Keratinocyte (primary cell): Measurements from ENCODE around the gene UGT1A4. TPM values are rescaled to one million over a fixed set of nuclear protein-coding genes. Genes with fewer than 3 reads are reported as not detected.

Experiments
- DNase-seq: peaks from one replicate; pipeline ENCODE4 v3.0.0-alpha.2; 2011; ENCODE audit warnings: low read depth, missing footprints, low spot score
- FAIRE-seq: peaks from 2 replicates; lab custom pipeline; 2011; peaks lifted over from hg19 to GRCh38; lab: Jason Lieb, UNC
- H2AFZ ChIP-seq: 2 replicates; pipeline ENCODE4 v1.6.0; 2012; ENCODE audit warnings: low read length, control low read depth, inconsistent platforms; ENCODE audit not compliant: control insufficient read depth
- H3K27ac ChIP-seq: 2 replicates; pipeline ENCODE4 v1.5.1; 2011; ENCODE audit warnings: low read length; ENCODE audit not compliant: control insufficient read depth, insufficient read depth
- H3K27me3 ChIP-seq: 3 replicates; pipeline ENCODE4 v1.6.0; 2011; ENCODE audit warnings: low read length; ENCODE audit not compliant: control insufficient read depth, insufficient read depth; ENCODE audit errors: extremely low read depth
- H3K36me3 ChIP-seq, 2 experiments: 2 replicates in 1 of 2; 3 replicates in 1 of 2; pipeline ENCODE4 v1.5.1; 2011; ENCODE audit warnings: low read length in 2 of 2, mild to moderate bottlenecking in 1 of 2; ENCODE audit not compliant: control insufficient read depth in 2 of 2, insufficient read depth in 2 of 2; ENCODE audit errors: extremely low read depth in 1 of 2
- H3K4me1 ChIP-seq: 3 replicates; pipeline ENCODE4 v1.5.1; 2011; ENCODE audit warnings: low read length; ENCODE audit not compliant: control insufficient read depth, insufficient read depth; ENCODE audit errors: extremely low read depth
- H3K4me2 ChIP-seq: 3 replicates; pipeline ENCODE4 v1.6.0; 2011; ENCODE audit warnings: low read depth, low read length; ENCODE audit not compliant: control insufficient read depth, insufficient read depth; ENCODE audit errors: extremely low read depth
- H3K4me3 ChIP-seq, 3 experiments: fragments of 200-600 bp in 1 of 3; sonication (generic) in 1 of 3; 2 replicates in 2 of 3; 3 replicates in 1 of 3; pipeline ENCODE4 v1.5.1; 2011 to 2016; ENCODE audit warnings: low read length in 3 of 3, mild to moderate bottlenecking in 3 of 3, control low read depth in 2 of 3, inconsistent platforms in 1 of 3, low read depth in 1 of 3, mixed read lengths in 1 of 3, mixed run types in 1 of 3, moderate library complexity in 1 of 3; ENCODE audit not compliant: control insufficient read depth in 2 of 3, insufficient read depth in 2 of 3; ENCODE audit errors: extremely low read depth in 1 of 3
- H3K79me2 ChIP-seq: 2 replicates; pipeline ENCODE4 v1.6.0; 2012; ENCODE audit warnings: low read length; ENCODE audit not compliant: control insufficient read depth, insufficient read depth
- H3K9ac ChIP-seq: 3 replicates; pipeline ENCODE4 v1.6.0; 2011; ENCODE audit warnings: low read length; ENCODE audit not compliant: control insufficient read depth, insufficient read depth; ENCODE audit errors: extremely low read depth
- H3K9me1 ChIP-seq: 3 replicates; pipeline ENCODE4 v1.6.0; 2011; ENCODE audit warnings: low read length; ENCODE audit not compliant: control insufficient read depth, insufficient read depth; ENCODE audit errors: extremely low read depth
- H3K9me3 ChIP-seq: 2 replicates; pipeline ENCODE4 v1.5.1; 2012; ENCODE audit warnings: low read depth, low read length; ENCODE audit not compliant: control insufficient read depth
- H4K20me1 ChIP-seq: 3 replicates; pipeline ENCODE4 v1.6.0; 2011; ENCODE audit warnings: low read length; ENCODE audit not compliant: control insufficient read depth, insufficient read depth; ENCODE audit errors: extremely low read depth
- EZH2 ChIP-seq: IDR thresholded peaks from one replicate; pipeline ENCODE4 v1.6.1; 2012; ENCODE audit warnings: inconsistent platforms, mild to moderate bottlenecking, low read length, moderate library complexity
- dilution Hi-C: fragments of 300-500 bp; cut with MboI; formaldehyde crosslinking; loops from one replicate; pipeline ENCODE4 v1.7.0; 2020; ENCODE audit warnings: low sequenced_read_pairs; ENCODE audit not compliant: extremely low pct_ligation_motif_present
- polyA plus RNA-seq, 5 experiments: library from polyadenylated mRNA; depleted of rRNA in 3 of 5; stranded (reverse) in 3 of 5; stranded (forward) in 1 of 5; unstranded in 1 of 5; fragments of >200 nt; gene quantifications; 1 replicate in 1 of 5; 2 replicates in 3 of 5; 3 replicates in 1 of 5; pipeline versions ENCODE4 v1.2.1 to v1.2.3, GENCODE V29; 2011 to 2012; ENCODE audit warnings: missing spikeins in 2 of 5, low read depth in 1 of 5, low replicate concordance in 1 of 5
- TF ChIP-seq, protein P1 (sequence below), 3 experiments: IDR thresholded peaks in 1 of 3; conservative IDR thresholded peaks in 1 of 3; optimal IDR thresholded peaks in 1 of 3; 2 replicates in 2 of 3; 3 replicates in 1 of 3; pipeline versions ENCODE3 to v1.5.1; 2011; ENCODE audit warnings: low read length in 3 of 3, mild to moderate bottlenecking in 3 of 3, moderate library complexity in 2 of 3, control low read depth in 1 of 3, inconsistent platforms in 1 of 3; ENCODE audit not compliant: insufficient read depth in 2 of 3; ENCODE audit errors: extremely low read depth in 1 of 3

Gene UGT1A4
- polyA plus RNA-seq, 1 donor (not counting 4 experiments of a cell fraction or from before 2014, with no cell fraction given): 2.4 TPM

- dilution Hi-C loops: no loop called here
- no peak overlapping the region for H3K4me3 ChIP-seq
- FAIRE-seq (no peak), DNase-seq (no peak)
- H2AFZ ChIP-seq: no peak overlapping the region
- H3K9me3 ChIP-seq: no peaks in the 10 kb centered on the region
- TF ChIP-seq, protein P1, sequence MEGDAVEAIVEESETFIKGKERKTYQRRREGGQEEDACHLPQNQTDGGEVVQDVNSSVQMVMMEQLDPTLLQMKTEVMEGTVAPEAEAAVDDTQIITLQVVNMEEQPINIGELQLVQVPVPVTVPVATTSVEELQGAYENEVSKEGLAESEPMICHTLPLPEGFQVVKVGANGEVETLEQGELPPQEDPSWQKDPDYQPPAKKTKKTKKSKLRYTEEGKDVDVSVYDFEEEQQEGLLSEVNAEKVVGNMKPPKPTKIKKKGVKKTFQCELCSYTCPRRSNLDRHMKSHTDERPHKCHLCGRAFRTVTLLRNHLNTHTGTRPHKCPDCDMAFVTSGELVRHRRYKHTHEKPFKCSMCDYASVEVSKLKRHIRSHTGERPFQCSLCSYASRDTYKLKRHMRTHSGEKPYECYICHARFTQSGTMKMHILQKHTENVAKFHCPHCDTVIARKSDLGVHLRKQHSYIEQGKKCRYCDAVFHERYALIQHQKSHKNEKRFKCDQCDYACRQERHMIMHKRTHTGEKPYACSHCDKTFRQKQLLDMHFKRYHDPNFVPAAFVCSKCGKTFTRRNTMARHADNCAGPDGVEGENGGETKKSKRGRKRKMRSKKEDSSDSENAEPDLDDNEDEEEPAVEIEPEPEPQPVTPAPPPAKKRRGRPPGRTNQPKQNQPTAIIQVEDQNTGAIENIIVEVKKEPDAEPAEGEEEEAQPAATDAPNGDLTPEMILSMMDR (optimal IDR thresholded peaks at IDR 0.05 in 1 of 3, IDR thresholded peaks at IDR 0.05 in 1 of 3, conservative IDR thresholded peaks at IDR 0.05 in 1 of 3; ENCODE audit: extremely low read depth in 1 of 3, insufficient read depth in 2 of 3, low read length in 3 of 3): no peak
- TF ChIP-seq EZH2: no peak
- H3K79me2 ChIP-seq: no peaks in the 10 kb centered on the region
- no peak overlapping the region for H3K27ac ChIP-seq
- no peaks in the 10 kb centered on the region for H3K4me1 ChIP-seq
- H3K36me3 ChIP-seq: no peaks in the 10 kb centered on the region
- H3K27me3 ChIP-seq: no peaks in the 10 kb centered on the region
- no peaks in the 10 kb centered on the region for H3K9me1 ChIP-seq
- H3K9ac ChIP-seq: no peak overlapping the region
- H4K20me1 ChIP-seq: no peaks in the 10 kb centered on the region
- no peak overlapping the region for H3K4me2 ChIP-seq
These were observed 71.0 kb downstream of the UGT1A4 start for GRCh38 chr2:233789554-233789953.

GRCh38 chr2:233791151-233791882 is 72.8 kb downstream of the UGT1A4 start:
- H2AFZ ChIP-seq: no peak overlapping the region
- no peaks in the 10 kb centered on the region for H3K36me3 ChIP-seq
- H3K27ac ChIP-seq: no peak overlapping the region
- no peaks in the 10 kb centered on the region for H4K20me1 ChIP-seq
- no peak overlapping the region for H3K4me3 ChIP-seq
- no peaks in the 10 kb centered on the region for H3K9me1 ChIP-seq
- FAIRE-seq (no peak), DNase-seq (no peak)
- no peaks in the 10 kb centered on the region for H3K9me3 ChIP-seq
- dilution Hi-C loops: no loop called here
- no peak overlapping the region for H3K4me2 ChIP-seq
- H3K79me2 ChIP-seq: no peaks in the 10 kb centered on the region
- H3K27me3 ChIP-seq: no peaks in the 10 kb centered on the region
- no peak overlapping the region for H3K9ac ChIP-seq
- H3K4me1 ChIP-seq: peaks cover 1% of the 10 kb centered on the region
- TF ChIP-seq, protein P1 (optimal IDR thresholded peaks at IDR 0.05 in 1 of 3, IDR thresholded peaks at IDR 0.05 in 1 of 3, conservative IDR thresholded peaks at IDR 0.05 in 1 of 3; ENCODE audit: extremely low read depth in 1 of 3, insufficient read depth in 2 of 3, low read length in 3 of 3): no peak
